Liver (tissue), 3 donors: ENCODE data around the gene EVA1C.

Experiments used
- CTCF ChIP-seq: fragments of 150-350 bp; IDR thresholded peaks from 2 replicates; pipeline ENCODE4 v1.5.1; 2017; ENCODE audit warnings: improper control_type of control experiment, low read depth, low read length; ENCODE audit not compliant: missing input control
- EGR1 ChIP-seq, 2 donors: IDR thresholded peaks; 2 replicates each; pipeline ENCODE4 v1.6.1; 2016 to 2018; ENCODE audit warnings: antibody characterized with exemption in 2 of 2, low read depth in 2 of 2
- GABPA ChIP-seq, 2 donors: IDR thresholded peaks in 1 of 2; conservative IDR thresholded peaks in 1 of 2; 2 replicates each; pipeline ENCODE4 v1.6.1; 2016; ENCODE audit warnings: antibody characterized with exemption in 2 of 2, mild to moderate bottlenecking in 1 of 2, moderate library complexity in 1 of 2
- HNF4A ChIP-seq, 2 donors: conservative IDR thresholded peaks; 2 replicates each; pipeline ENCODE4 v1.6.1; 2016; ENCODE audit warnings: antibody characterized with exemption in 2 of 2, mild to moderate bottlenecking in 2 of 2
- JUND ChIP-seq, 2 donors: IDR thresholded peaks; 2 replicates each; pipeline ENCODE4 v1.6.1; 2016; ENCODE audit warnings: antibody characterized with exemption in 2 of 2
- MAX ChIP-seq: IDR thresholded peaks from 2 replicates; pipeline ENCODE4 v1.6.1; 2016; ENCODE audit warnings: antibody characterized with exemption
- RAD21 ChIP-seq, 2 donors: IDR thresholded peaks; 2 replicates each; pipeline ENCODE4 v1.6.1; 2016; ENCODE audit warnings: antibody characterized with exemption in 2 of 2, mild to moderate bottlenecking in 2 of 2
- RXRA ChIP-seq, 2 donors: IDR thresholded peaks; 2 replicates each; pipeline ENCODE4 v1.6.1; 2017 to 2018; ENCODE audit warnings: antibody characterized with exemption in 2 of 2, mild to moderate bottlenecking in 1 of 2
- SP1 ChIP-seq: IDR thresholded peaks from 2 replicates; pipeline ENCODE4 v1.6.1; 2018; ENCODE audit warnings: antibody characterized with exemption, mild to moderate bottlenecking
- TAF1 ChIP-seq: conservative IDR thresholded peaks from 2 replicates; pipeline ENCODE4 v1.6.1; 2016; ENCODE audit warnings: antibody characterized with exemption, mild to moderate bottlenecking
- YY1 ChIP-seq: IDR thresholded peaks from 2 replicates; pipeline ENCODE4 v1.6.1; 2016; ENCODE audit warnings: antibody characterized with exemption, mild to moderate bottlenecking
- TF ChIP-seq, protein P1 (sequence below): IDR thresholded peaks from 2 replicates; pipeline ENCODE4 v1.6.1; 2016; ENCODE audit warnings: antibody characterized with exemption
- TF ChIP-seq, protein P2 (sequence below): IDR thresholded peaks from 2 replicates; pipeline ENCODE4 v1.6.1; 2016; ENCODE audit warnings: antibody characterized with exemption
- TF ChIP-seq, protein P3 (sequence below): IDR thresholded peaks from 2 replicates; pipeline ENCODE4 v1.6.1; 2016; ENCODE audit warnings: antibody characterized with exemption, mild to moderate bottlenecking
- donor health status: healthy.
- donor health status: healthy.

- TF ChIP-seq, protein P1, sequence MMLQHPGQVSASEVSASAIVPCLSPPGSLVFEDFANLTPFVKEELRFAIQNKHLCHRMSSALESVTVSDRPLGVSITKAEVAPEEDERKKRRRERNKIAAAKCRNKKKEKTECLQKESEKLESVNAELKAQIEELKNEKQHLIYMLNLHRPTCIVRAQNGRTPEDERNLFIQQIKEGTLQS: no peak
- TF ChIP-seq, protein P2, sequence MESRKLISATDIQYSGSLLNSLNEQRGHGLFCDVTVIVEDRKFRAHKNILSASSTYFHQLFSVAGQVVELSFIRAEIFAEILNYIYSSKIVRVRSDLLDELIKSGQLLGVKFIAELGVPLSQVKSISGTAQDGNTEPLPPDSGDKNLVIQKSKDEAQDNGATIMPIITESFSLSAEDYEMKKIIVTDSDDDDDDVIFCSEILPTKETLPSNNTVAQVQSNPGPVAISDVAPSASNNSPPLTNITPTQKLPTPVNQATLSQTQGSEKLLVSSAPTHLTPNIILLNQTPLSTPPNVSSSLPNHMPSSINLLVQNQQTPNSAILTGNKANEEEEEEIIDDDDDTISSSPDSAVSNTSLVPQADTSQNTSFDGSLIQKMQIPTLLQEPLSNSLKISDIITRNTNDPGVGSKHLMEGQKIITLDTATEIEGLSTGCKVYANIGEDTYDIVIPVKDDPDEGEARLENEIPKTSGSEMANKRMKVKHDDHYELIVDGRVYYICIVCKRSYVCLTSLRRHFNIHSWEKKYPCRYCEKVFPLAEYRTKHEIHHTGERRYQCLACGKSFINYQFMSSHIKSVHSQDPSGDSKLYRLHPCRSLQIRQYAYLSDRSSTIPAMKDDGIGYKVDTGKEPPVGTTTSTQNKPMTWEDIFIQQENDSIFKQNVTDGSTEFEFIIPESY: no peak
- TF ChIP-seq RXRA (IDR thresholded peaks at IDR 0.05): no peak
- no peak for TF ChIP-seq CTCF
- TF ChIP-seq, protein P3, sequence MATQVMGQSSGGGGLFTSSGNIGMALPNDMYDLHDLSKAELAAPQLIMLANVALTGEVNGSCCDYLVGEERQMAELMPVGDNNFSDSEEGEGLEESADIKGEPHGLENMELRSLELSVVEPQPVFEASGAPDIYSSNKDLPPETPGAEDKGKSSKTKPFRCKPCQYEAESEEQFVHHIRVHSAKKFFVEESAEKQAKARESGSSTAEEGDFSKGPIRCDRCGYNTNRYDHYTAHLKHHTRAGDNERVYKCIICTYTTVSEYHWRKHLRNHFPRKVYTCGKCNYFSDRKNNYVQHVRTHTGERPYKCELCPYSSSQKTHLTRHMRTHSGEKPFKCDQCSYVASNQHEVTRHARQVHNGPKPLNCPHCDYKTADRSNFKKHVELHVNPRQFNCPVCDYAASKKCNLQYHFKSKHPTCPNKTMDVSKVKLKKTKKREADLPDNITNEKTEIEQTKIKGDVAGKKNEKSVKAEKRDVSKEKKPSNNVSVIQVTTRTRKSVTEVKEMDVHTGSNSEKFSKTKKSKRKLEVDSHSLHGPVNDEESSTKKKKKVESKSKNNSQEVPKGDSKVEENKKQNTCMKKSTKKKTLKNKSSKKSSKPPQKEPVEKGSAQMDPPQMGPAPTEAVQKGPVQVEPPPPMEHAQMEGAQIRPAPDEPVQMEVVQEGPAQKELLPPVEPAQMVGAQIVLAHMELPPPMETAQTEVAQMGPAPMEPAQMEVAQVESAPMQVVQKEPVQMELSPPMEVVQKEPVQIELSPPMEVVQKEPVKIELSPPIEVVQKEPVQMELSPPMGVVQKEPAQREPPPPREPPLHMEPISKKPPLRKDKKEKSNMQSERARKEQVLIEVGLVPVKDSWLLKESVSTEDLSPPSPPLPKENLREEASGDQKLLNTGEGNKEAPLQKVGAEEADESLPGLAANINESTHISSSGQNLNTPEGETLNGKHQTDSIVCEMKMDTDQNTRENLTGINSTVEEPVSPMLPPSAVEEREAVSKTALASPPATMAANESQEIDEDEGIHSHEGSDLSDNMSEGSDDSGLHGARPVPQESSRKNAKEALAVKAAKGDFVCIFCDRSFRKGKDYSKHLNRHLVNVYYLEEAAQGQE: no peak
- TF ChIP-seq RAD21 (IDR thresholded peaks at IDR 0.05): peak in 1 of 2 donors; percentile 20
- TF ChIP-seq TAF1: no peak
- TF ChIP-seq JUND (IDR thresholded peaks at IDR 0.05): peak in 1 of 2 donors; percentile 32
- peak; percentile 22 for TF ChIP-seq SP1
- no peak for TF ChIP-seq GABPA (IDR thresholded peaks at IDR 0.05 in 1 of 2, conservative IDR thresholded peaks at IDR 0.05 in 1 of 2)
- TF ChIP-seq MAX: no peak
- TF ChIP-seq YY1: no peak
- TF ChIP-seq EGR1 (IDR thresholded peaks at IDR 0.05; ENCODE audit: low read depth in 2 of 2): no peak
- TF ChIP-seq HNF4A (conservative IDR thresholded peaks at IDR 0.05): no peak
These were observed 44.0 kb downstream of the EVA1C start for GRCh38 chr21:32456497-32456918.
